Measurements from ENCODE around the gene SND1.
A peak's percentile ranks its signal among the peaks of the same experiment; 100 is the strongest.

Gene SND1

DNA sequence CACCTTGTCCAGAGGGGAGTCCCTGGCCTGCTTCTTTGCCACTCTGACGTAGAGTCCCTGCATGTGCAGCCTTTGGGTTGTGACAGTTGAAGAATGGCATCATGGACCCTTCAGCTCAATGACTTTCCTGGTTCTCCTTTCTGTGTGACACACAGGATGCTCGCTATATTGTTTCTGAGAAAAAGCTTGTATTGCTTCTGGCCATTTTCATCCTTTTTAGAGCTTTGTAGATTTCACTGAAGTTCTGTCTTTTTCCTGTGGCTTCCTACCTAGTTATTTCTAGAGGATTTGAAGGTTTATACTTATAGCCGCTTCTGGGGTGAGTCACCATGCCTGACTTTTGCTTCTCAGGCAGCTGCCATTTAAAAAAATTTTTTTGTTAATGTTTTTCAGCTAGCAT is 27.0 kb downstream of the SND1 start:
- peak; percentile 63 for DNase-seq (ENCODE audit: extremely low spot score)
- TF ChIP-seq, protein P1, sequence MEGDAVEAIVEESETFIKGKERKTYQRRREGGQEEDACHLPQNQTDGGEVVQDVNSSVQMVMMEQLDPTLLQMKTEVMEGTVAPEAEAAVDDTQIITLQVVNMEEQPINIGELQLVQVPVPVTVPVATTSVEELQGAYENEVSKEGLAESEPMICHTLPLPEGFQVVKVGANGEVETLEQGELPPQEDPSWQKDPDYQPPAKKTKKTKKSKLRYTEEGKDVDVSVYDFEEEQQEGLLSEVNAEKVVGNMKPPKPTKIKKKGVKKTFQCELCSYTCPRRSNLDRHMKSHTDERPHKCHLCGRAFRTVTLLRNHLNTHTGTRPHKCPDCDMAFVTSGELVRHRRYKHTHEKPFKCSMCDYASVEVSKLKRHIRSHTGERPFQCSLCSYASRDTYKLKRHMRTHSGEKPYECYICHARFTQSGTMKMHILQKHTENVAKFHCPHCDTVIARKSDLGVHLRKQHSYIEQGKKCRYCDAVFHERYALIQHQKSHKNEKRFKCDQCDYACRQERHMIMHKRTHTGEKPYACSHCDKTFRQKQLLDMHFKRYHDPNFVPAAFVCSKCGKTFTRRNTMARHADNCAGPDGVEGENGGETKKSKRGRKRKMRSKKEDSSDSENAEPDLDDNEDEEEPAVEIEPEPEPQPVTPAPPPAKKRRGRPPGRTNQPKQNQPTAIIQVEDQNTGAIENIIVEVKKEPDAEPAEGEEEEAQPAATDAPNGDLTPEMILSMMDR (IDR thresholded peaks at IDR 0.05; ENCODE audit: control extremely low read depth, extremely low read depth, low read depth, missing control alignments), result no peak
- ChIA-PET CTCF (interaction anchor here (0.8 to 2.3 kb wide), 7 partner anchors 11 to 531 kb away, joined by 3 to 9 read pairs (median 6); no protein-coding TSS in a partner anchor), POLR2A (interaction anchor here (0.6 to 0.9 kb wide), 2 partner anchors 26 to 806 kb away, joined by 3 to 6 read pairs; no protein-coding TSS in a partner anchor)

DNA sequence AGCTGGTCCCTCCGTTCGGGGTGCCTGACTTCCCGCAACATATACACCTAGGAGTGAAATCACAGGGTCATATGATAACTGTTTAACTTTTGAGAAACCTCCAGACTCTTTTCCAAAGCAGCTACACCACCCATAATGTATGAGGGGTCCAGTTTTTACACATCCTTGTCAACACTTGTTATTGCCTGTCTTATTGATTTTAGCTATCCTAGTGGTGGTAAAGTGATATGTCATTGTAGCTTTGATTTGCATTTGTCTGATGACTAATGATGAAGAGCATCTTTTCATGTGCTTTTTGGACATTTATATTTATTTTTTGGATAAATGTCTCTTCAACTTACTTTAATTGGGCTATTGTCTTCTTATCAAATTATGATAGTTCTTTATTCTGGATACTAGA is 29.0 kb downstream of the SND1 start:
- ChIA-PET POLR2A (no interaction called here), CTCF (no interaction called here)
- TF ChIP-seq, protein P1 (IDR thresholded peaks at IDR 0.05; ENCODE audit: control extremely low read depth, extremely low read depth, low read depth, missing control alignments), result no peak
- DNase-seq (ENCODE audit: extremely low spot score), result no peak

DNA sequence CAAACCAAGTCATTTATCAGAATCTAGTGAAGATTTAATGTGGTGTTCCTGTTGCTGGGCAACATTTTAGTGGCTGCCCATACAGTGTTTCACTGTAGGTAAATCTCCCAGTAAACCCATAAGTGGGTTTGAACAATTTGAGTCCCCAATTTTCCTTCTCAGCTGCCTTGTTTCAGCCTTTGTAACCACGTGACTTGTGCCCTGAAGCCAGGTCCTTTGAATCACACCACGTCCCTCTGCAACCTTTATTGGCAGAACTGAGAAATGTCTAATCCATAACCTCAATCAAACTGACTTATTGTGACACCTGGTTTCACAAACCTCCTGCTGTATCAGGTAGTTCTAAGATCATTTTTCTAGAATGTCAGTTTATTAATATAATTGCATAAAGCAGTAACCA is 30.1 kb downstream of the SND1 start:
- DNase-seq (ENCODE audit: extremely low spot score), result no peak
- ChIA-PET CTCF (no interaction called here), POLR2A (no interaction called here)
- TF ChIP-seq, protein P1 (IDR thresholded peaks at IDR 0.05; ENCODE audit: control extremely low read depth, extremely low read depth, low read depth, missing control alignments), result no peak

DNA sequence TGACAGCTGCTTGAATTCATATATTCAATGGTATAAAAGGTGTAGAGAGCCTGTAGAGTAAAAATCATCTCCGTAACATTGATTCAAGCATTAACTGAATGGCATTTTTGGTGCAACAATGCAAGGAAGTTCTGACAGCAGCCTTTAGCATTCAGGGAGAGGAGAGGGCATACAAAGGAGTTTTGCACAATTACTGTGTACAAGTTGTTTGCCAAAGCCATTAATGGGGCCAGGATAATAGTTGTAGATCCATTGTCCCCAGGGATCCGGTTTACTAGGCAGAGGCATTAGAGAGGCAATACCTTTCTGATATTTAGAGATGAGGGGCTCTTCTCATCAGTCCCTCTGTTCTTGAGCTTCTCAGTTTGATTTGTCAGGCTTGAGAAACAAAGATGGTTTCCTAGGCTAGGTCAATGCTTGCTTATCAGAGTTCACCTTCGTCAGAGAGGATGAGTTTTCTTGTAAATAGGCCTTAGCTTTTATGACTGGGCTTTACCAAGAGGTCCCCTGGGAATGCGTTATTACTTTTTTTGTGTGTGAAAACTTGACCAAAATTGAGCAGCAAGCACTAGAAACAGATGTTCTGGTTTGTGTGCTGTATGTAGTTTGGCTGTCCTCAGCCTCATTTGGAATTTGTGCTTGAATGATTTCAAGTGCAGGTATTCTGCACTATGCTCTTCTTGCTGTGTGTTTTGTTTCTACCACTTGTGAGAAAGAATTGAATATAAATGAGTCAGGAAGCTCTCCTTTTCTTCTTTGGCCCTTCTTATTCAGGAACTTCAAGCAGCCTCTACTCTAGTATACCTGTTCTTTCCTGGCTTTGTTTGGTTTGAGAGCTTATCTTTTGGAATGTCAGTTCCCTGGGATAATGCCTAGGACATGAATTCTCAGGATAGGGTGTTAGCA is 32.0 kb downstream of the SND1 start:
- ChIA-PET CTCF (interaction anchor here (1.0 to 2.9 kb wide), 9 partner anchors 8 to 525 kb away, joined by 3 to 11 read pairs (median 5); no protein-coding TSS in a partner anchor), POLR2A (no interaction called here)
- peak; percentile 21 for DNase-seq (ENCODE audit: extremely low spot score)
- TF ChIP-seq, protein P1 (IDR thresholded peaks at IDR 0.05; ENCODE audit: control extremely low read depth, extremely low read depth, low read depth, missing control alignments), result no peak

DNA sequence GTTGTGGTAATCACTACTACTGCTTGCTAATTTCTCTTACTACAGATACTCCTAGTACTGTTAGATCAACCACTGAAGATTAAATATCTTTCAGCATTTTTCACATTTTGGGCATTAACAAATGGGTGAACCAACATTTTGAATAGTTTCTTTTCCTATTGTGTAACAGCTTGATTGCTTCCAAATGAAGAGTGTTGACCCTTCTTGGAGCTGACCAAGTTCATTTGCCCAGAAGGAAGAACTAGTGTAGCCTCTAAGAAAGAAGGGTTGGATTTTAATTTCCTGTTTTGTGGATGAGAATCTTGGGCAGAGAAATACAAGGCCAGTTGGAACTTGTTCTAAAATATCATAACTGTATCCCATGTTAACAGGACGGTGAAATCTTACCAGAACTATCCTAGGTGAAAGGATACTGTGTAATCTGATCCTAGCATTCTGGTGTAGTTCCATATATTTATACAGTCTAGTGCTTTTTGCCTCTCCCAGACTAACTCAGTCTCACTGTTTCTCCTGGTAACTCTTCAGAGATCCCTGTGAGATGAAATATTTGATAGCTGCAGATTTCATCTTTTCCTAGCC is 37.3 kb downstream of the SND1 start:
- TF ChIP-seq, protein P1 (IDR thresholded peaks at IDR 0.05; ENCODE audit: control extremely low read depth, extremely low read depth, low read depth, missing control alignments), result no peak
- no peak for DNase-seq (ENCODE audit: extremely low spot score)
- ChIA-PET CTCF (interaction anchor here (2.7 kb wide), 1 partner anchor 11 kb away, joined by 8 read pairs; no protein-coding TSS in a partner anchor), POLR2A (interaction anchor here (0.6 kb wide), 1 partner anchor 115 kb away, joined by 5 read pairs; no protein-coding TSS in a partner anchor)

DNA sequence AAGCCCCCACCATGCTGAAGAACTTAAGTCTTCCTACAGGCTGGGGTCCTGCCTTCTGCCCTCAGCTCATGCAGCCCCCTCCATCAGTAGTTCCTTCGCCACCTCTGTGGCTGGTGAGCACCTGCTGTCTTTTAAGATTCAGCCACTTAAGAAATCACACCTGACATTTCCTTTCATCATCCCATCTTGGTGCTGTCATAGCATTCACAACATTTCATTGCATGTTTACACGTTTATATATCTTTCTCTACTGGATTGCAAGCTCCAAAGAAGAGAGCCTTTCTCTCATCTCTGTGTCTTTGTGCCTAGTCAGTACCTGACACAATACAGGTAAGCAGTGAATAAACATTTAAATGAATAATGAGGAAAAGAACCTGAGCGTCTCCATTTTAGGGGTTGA is 38.3 kb downstream of the SND1 start:
- TF ChIP-seq, protein P1 (IDR thresholded peaks at IDR 0.05; ENCODE audit: control extremely low read depth, extremely low read depth, low read depth, missing control alignments), result no peak
- no peak for DNase-seq (ENCODE audit: extremely low spot score)
- ChIA-PET CTCF (interaction anchor here (1.1 to 2.7 kb wide), 5 partner anchors 9 to 519 kb away, joined by 3 to 8 read pairs (median 3); no protein-coding TSS in a partner anchor), POLR2A (no interaction called here)
